ENCODE measurements around the gene HIGD2B.
"Not testable (repeated sequence)": the region's sequence is repeated elsewhere in the genome, so short reads cannot be mapped to it uniquely, and the experiment has no call there.

HIGD2B gene

DNA sequence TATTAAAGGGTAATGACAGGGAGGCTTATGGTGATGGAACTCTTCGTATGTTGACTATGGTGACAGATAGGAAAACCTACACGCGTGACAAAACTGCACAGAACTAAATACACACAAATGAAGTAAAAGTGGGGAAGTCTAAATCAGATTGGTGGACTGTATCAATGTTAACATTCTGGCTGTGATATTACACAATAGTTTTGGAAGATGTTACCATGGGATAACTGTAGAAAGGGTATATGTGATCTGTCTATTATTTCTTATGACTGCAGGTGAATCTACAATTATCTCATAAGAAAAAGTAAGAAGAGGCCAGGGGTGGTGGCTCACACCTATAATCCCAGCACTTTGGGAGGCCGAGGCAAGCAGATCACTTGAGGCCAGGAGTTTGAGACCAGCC, 9.1 kb downstream of the HIGD2B start:
- DNase-seq (ENCODE audit: low read depth): no peak

DNA sequence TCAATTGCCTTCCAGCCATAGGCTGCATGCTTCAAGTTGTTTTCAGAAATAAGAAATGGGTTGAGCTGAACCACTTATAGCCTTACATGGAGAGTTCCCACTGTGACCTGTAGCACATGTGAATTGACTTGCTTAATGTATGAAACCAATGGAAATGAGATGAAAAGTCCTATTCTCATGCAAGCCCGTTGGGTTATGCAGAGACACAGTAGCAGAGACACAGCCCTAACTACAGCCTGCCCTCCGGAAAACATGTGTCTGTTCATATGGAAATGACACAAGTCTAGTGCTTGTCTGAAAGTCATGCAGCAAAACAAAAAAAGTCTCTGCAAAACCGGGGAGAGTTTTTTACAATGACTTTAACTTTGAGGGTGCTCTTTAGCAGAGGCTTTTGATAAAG, 14.5 kb downstream of the HIGD2B start:
- no peak for DNase-seq (ENCODE audit: low read depth)

DNA sequence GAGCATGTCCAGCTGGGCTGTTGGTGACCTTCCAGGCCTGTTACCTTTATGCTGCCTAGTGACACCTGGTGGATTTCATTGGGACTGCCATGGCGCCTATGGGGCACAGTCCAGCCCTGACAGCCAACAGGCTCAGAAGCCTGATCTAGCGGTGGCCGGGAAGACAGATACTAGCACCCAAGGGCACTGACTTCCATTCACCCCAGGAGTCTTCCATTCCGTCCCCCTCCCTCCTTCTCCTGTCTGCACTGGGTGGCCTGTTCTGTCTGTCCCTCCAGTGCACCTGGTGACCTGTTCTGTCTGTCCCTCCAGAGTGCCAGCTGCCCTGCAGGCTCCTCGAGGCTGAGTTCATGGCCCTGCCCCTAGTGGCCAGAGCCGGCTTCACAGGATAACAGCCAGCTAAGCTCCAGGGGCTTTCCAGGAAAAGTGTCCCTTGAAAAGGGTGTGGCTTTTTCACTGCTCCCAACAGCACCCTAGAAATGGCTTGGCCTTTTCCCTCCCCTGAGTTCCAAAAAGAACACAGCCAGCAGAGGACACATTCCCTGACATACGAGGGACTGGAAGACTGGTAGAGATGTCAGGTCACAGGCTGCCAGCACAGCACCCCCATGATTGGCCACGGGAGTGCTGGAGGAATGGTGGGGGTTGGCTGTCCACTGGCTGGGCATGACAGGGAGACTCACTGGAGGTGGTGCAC, 15.2 kb downstream of the HIGD2B start:
- DNase-seq (ENCODE audit: low read depth): peak; percentile 57

DNA sequence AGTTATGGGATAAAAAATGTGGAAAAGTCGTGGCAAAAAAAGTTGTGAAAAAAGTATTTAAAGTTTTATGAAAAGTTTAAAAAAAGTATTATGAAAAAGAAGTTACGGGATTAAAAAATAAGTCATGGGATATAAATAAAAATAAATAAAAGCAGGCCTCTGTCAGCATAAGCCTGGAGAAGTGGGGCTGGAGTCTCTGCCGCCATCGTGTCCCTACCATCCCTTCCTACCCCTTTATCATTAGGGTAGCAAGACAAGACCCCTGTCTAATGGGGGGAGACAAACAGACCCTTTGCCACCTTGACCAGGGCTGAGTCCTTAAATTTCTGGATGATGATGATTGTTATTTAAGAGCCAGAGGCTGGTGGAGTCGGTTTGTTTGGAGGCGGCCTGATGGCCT, 16.2 kb downstream of the HIGD2B start:
- not testable (repeated sequence) for DNase-seq (ENCODE audit: low read depth)

GRCh38 chr15:72665706-72666105, 20.3 kb downstream of the HIGD2B start:
- not testable (repeated sequence) for DNase-seq (ENCODE audit: low read depth)

GRCh38 chr15:72663931-72664330, 22.1 kb downstream of the HIGD2B start:
- not testable (repeated sequence) for DNase-seq (ENCODE audit: low read depth)

- not testable (repeated sequence) for DNase-seq (ENCODE audit: low read depth)
Observed at GRCh38 chr15:72661081-72661480, 24.9 kb downstream of the HIGD2B start.

DNA sequence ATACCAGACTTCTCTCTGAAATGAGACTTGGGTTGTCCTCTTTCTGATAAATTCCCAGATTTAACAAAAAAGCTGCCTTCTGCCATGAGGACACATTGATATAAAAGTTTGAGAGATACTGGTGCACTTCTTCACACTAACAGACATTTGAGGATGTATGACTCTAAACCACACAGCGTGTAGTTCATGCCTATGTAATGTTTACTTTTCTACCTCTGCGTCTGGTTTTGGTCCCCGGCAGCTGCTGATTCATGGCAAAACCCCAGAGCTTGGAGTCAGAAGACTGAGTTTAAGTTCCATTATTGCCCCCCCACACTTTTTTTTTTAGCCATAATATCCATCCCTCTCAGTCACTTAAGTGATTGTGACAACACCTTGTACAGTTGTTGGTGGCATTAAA, 30.0 kb downstream of the HIGD2B start:
- not testable (repeated sequence) for DNase-seq (ENCODE audit: low read depth)

- DNase-seq (ENCODE audit: low read depth): not testable (repeated sequence)
Observed at GRCh38 chr15:72654397-72654796, 31.6 kb downstream of the HIGD2B start, which contains the start of gene GOLGA6B. TSS of gene GOLGA6B (plus strand) at chr15:72654697. CDS start at chr15:72654738, 41 bp downstream.

DNA sequence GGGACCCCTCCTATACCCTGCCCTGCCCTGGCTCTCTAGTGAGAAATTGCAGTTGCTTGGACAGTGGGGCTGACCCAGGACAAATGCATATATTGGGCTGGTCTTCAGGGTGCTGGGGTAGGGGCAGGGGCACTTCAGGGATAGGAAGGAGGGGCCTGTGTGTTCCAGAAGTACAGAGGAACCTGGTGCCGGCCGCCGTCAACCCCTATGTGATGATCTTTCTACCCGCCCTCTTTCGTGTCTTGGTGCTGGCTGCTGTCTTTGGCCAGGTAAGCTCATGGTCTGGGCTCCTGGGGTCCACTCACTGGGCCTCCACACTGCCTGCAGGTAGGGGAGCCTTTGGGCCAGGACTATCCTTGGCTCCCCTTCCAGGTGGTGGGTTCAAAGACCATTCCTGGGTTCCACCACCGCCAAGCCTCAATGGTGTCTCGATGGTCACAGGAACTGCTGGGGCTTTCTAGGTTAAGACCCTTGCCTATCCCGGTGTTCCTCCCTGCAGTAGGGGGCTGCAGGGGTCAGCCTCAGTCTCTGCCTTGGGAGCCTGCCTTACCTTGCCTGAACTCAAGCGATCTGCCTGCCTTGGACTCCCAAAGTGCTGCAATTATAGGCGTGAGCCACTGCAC, 37.2 kb downstream of the HIGD2B start:
- not testable (repeated sequence) for DNase-seq (ENCODE audit: low read depth)

DNA sequence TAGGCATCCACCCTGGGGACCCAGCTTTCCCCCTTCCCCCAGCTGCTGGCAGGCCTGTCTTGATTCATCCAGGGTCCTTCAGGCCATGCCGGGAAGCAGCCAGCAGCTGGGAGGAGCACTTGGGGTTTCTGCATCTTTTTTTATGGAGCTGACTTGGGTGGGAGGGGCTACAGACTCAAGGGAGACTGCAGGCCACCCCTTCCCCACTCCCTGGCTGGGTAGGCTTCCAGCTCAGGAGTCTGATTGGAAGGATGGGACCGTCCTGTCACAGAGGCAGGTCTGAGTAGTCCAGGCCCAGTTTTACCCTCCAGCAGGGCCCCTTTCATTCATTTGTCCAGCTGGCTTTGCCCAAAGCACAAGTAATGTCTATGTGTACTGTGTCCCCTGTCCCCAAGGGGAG, 43.7 kb downstream of the HIGD2B start:
- DNase-seq (ENCODE audit: low read depth): not testable (repeated sequence)

- DNase-seq (ENCODE audit: low read depth): not testable (repeated sequence)
Observed at GRCh38 chr15:72639759-72640483, 46.1 kb downstream of the HIGD2B start.

DNA sequence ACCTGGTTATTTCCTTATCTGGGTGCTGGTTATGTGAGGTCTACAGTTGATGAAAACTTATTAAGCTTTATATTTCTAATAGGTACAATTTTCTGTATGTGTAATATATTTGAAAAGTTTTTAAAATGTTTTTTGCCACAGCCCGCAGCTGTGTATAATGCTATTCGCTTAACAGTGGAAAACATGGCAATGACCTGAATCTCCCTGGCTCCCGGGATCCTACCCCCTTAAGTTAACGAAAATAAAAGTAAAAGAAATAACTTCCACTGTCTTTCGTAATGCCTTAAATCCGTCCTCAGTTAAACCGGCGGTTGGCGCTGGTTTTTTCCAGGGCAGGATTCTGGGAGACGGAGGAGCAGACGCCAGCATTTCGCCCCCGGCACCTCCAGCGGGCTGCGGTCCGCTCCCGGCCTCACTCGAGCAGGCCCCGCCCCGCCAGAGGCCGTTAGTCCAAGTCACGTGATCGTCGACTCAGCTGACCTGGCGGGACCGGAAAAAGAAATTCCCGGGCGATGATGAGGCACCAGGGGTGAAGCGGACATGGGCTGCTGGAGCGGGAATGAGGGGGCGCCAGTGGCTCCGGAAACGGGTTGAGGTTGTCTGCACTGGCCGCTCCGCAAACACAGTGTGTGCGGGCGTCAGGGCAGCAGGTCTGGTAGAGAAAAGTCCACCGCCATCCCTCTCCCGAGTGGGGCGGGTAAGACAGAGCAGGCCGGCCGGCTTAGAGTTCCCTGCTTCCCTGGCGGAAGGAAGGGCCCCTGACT, 49.3 kb downstream of the HIGD2B start:
- peak; percentile 35 for DNase-seq (ENCODE audit: low read depth)

- DNase-seq (ENCODE audit: low read depth): not testable (repeated sequence)
Observed at GRCh38 chr15:72629068-72629570, 56.9 kb downstream of the HIGD2B start.

- DNase-seq (ENCODE audit: low read depth): not testable (repeated sequence)
Observed at GRCh38 chr15:72628249-72629067, 57.5 kb downstream of the HIGD2B start.

DNA sequence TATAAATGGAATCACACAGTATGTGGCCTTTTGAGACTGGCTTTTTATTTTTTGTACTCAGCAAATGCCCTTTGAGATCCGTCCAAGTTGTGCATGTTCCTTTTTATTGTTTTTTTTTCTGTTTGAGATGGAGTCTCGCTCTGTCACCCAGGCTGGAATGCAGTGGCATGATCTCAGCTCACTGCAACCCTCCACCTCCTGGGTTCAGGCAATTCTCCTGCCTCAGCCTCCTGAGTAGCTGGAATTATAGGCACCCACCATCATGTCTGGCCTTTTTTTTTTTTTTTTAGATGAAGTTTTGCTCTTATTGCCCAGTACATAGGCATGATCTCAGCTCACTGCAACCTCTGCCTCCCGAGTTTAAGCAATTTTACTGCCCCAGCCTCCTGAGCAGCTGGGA, 59.8 kb downstream of the HIGD2B start:
- DNase-seq (ENCODE audit: low read depth): not testable (repeated sequence)

Data from activated T-cell treated with anti-CD3 and anti-CD28 coated beads for 1 hour (primary cell).